Keratinocyte (primary cell): ENCODE results near the gene FOS. TPM values are rescaled to one million over a fixed set of nuclear protein-coding genes. Genes with fewer than 3 reads are reported as not detected.

Experiments used
- DNase-seq: peaks from one replicate; pipeline ENCODE4 v3.0.0-alpha.2; 2011; ENCODE audit warnings: low read depth, missing footprints, low spot score
- FAIRE-seq: peaks from 2 replicates; lab custom pipeline; 2011; peaks lifted over from hg19 to GRCh38; lab: Jason Lieb, UNC
- H2AFZ ChIP-seq: 2 replicates; pipeline ENCODE4 v1.6.0; 2012; ENCODE audit warnings: low read length, control low read depth, inconsistent platforms; ENCODE audit not compliant: control insufficient read depth
- H3K27ac ChIP-seq: 2 replicates; pipeline ENCODE4 v1.5.1; 2011; ENCODE audit warnings: low read length; ENCODE audit not compliant: control insufficient read depth, insufficient read depth
- H3K27me3 ChIP-seq: 3 replicates; pipeline ENCODE4 v1.6.0; 2011; ENCODE audit warnings: low read length; ENCODE audit not compliant: control insufficient read depth, insufficient read depth; ENCODE audit errors: extremely low read depth
- H3K36me3 ChIP-seq, 2 experiments: 2 replicates in 1 of 2; 3 replicates in 1 of 2; pipeline ENCODE4 v1.5.1; 2011; ENCODE audit warnings: low read length in 2 of 2, mild to moderate bottlenecking in 1 of 2; ENCODE audit not compliant: control insufficient read depth in 2 of 2, insufficient read depth in 2 of 2; ENCODE audit errors: extremely low read depth in 1 of 2
- H3K4me1 ChIP-seq: 3 replicates; pipeline ENCODE4 v1.5.1; 2011; ENCODE audit warnings: low read length; ENCODE audit not compliant: control insufficient read depth, insufficient read depth; ENCODE audit errors: extremely low read depth
- H3K4me2 ChIP-seq: 3 replicates; pipeline ENCODE4 v1.6.0; 2011; ENCODE audit warnings: low read depth, low read length; ENCODE audit not compliant: control insufficient read depth, insufficient read depth; ENCODE audit errors: extremely low read depth
- H3K4me3 ChIP-seq, 3 experiments: fragments of 200-600 bp in 1 of 3; sonication (generic) in 1 of 3; 2 replicates in 2 of 3; 3 replicates in 1 of 3; pipeline ENCODE4 v1.5.1; 2011 to 2016; ENCODE audit warnings: low read length in 3 of 3, mild to moderate bottlenecking in 3 of 3, control low read depth in 2 of 3, inconsistent platforms in 1 of 3, low read depth in 1 of 3, mixed read lengths in 1 of 3, mixed run types in 1 of 3, moderate library complexity in 1 of 3; ENCODE audit not compliant: control insufficient read depth in 2 of 3, insufficient read depth in 2 of 3; ENCODE audit errors: extremely low read depth in 1 of 3
- H3K79me2 ChIP-seq: 2 replicates; pipeline ENCODE4 v1.6.0; 2012; ENCODE audit warnings: low read length; ENCODE audit not compliant: control insufficient read depth, insufficient read depth
- H3K9ac ChIP-seq: 3 replicates; pipeline ENCODE4 v1.6.0; 2011; ENCODE audit warnings: low read length; ENCODE audit not compliant: control insufficient read depth, insufficient read depth; ENCODE audit errors: extremely low read depth
- H3K9me1 ChIP-seq: 3 replicates; pipeline ENCODE4 v1.6.0; 2011; ENCODE audit warnings: low read length; ENCODE audit not compliant: control insufficient read depth, insufficient read depth; ENCODE audit errors: extremely low read depth
- H3K9me3 ChIP-seq: 2 replicates; pipeline ENCODE4 v1.5.1; 2012; ENCODE audit warnings: low read depth, low read length; ENCODE audit not compliant: control insufficient read depth
- H4K20me1 ChIP-seq: 3 replicates; pipeline ENCODE4 v1.6.0; 2011; ENCODE audit warnings: low read length; ENCODE audit not compliant: control insufficient read depth, insufficient read depth; ENCODE audit errors: extremely low read depth
- EZH2 ChIP-seq: IDR thresholded peaks from one replicate; pipeline ENCODE4 v1.6.1; 2012; ENCODE audit warnings: inconsistent platforms, mild to moderate bottlenecking, low read length, moderate library complexity
- dilution Hi-C: fragments of 300-500 bp; cut with MboI; formaldehyde crosslinking; loops from one replicate; pipeline ENCODE4 v1.7.0; 2020; ENCODE audit warnings: low sequenced_read_pairs; ENCODE audit not compliant: extremely low pct_ligation_motif_present
- polyA plus RNA-seq, 5 experiments: library from polyadenylated mRNA; depleted of rRNA in 3 of 5; stranded (reverse) in 3 of 5; stranded (forward) in 1 of 5; unstranded in 1 of 5; fragments of >200 nt; gene quantifications; 1 replicate in 1 of 5; 2 replicates in 3 of 5; 3 replicates in 1 of 5; pipeline versions ENCODE4 v1.2.1 to v1.2.3, GENCODE V29; 2011 to 2012; ENCODE audit warnings: missing spikeins in 2 of 5, low read depth in 1 of 5, low replicate concordance in 1 of 5
- TF ChIP-seq, protein P1 (sequence below), 3 experiments: IDR thresholded peaks in 1 of 3; conservative IDR thresholded peaks in 1 of 3; optimal IDR thresholded peaks in 1 of 3; 2 replicates in 2 of 3; 3 replicates in 1 of 3; pipeline versions ENCODE3 to v1.5.1; 2011; ENCODE audit warnings: low read length in 3 of 3, mild to moderate bottlenecking in 3 of 3, moderate library complexity in 2 of 3, control low read depth in 1 of 3, inconsistent platforms in 1 of 3; ENCODE audit not compliant: insufficient read depth in 2 of 3; ENCODE audit errors: extremely low read depth in 1 of 3

Gene FOS
- polyA plus RNA-seq, 1 donor (not counting 4 experiments of a cell fraction or from before 2014, with no cell fraction given): 121 TPM

DNA sequence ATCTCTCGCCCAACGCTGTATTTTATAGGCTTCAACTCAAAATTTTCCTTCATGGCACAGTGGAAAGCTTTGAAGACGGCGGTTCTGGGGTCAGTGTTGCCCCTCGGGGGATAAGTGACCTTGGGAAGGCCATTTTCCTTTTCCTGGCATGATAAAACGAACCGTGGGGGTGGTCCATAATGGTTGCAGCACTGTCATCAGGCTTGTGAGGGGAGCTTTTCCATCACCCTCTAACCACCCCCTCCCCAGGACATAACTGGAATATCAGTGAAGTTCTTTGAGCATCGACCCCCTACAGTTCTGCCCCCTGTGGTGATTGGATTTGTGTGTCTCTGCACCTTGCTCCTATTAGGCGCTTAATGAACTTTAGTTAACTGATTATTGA, 16.0 kb downstream of the FOS start:
- FAIRE-seq (no peak), DNase-seq (no peak)
- Histone ChIP-seq H3K27me3 (no peaks in the 10 kb centered on the region), H3K36me3 (no peaks in the 10 kb centered on the region), H3K79me2 (no peaks in the 10 kb centered on the region), H3K9ac (peak overlapping the region; percentile 98), H3K4me1 (peaks cover 29% of the 10 kb centered on the region), H3K9me3 (no peaks in the 10 kb centered on the region), H3K9me1 (no peaks in the 10 kb centered on the region), H4K20me1 (no peaks in the 10 kb centered on the region), H3K4me3 (peak overlapping the region; percentile 60 to 83 (median 63)), H3K4me2 (peak overlapping the region; percentile 99), H3K27ac (peak overlapping the region; percentile 93), H2AFZ (peak overlapping the region; percentile 86)
- dilution Hi-C loops: no loop called here
- no peak for TF ChIP-seq EZH2
- TF ChIP-seq, protein P1, sequence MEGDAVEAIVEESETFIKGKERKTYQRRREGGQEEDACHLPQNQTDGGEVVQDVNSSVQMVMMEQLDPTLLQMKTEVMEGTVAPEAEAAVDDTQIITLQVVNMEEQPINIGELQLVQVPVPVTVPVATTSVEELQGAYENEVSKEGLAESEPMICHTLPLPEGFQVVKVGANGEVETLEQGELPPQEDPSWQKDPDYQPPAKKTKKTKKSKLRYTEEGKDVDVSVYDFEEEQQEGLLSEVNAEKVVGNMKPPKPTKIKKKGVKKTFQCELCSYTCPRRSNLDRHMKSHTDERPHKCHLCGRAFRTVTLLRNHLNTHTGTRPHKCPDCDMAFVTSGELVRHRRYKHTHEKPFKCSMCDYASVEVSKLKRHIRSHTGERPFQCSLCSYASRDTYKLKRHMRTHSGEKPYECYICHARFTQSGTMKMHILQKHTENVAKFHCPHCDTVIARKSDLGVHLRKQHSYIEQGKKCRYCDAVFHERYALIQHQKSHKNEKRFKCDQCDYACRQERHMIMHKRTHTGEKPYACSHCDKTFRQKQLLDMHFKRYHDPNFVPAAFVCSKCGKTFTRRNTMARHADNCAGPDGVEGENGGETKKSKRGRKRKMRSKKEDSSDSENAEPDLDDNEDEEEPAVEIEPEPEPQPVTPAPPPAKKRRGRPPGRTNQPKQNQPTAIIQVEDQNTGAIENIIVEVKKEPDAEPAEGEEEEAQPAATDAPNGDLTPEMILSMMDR (optimal IDR thresholded peaks at IDR 0.05 in 1 of 3, IDR thresholded peaks at IDR 0.05 in 1 of 3, conservative IDR thresholded peaks at IDR 0.05 in 1 of 3; ENCODE audit: extremely low read depth in 1 of 3, insufficient read depth in 2 of 3, low read length in 3 of 3): peak in 1 of 3 experiments; percentile 6

GRCh38 chr14:75295061-75295461, 16.4 kb downstream of the FOS start:
- TF ChIP-seq, protein P1 (optimal IDR thresholded peaks at IDR 0.05 in 1 of 3, IDR thresholded peaks at IDR 0.05 in 1 of 3, conservative IDR thresholded peaks at IDR 0.05 in 1 of 3; ENCODE audit: extremely low read depth in 1 of 3, insufficient read depth in 2 of 3, low read length in 3 of 3): no peak
- no peak for TF ChIP-seq EZH2
- FAIRE-seq (no peak), DNase-seq (no peak)
- Histone ChIP-seq H3K27ac (peak overlapping the region; percentile 93), H3K9ac (peak overlapping the region; percentile 98), H3K9me3 (no peaks in the 10 kb centered on the region), H4K20me1 (no peaks in the 10 kb centered on the region), H3K36me3 (no peaks in the 10 kb centered on the region), H3K4me1 (peaks cover 29% of the 10 kb centered on the region), H3K79me2 (no peaks in the 10 kb centered on the region), H2AFZ (peak overlapping the region; percentile 86), H3K4me3 (peak overlapping the region; percentile 60 to 83 (median 63)), H3K9me1 (no peaks in the 10 kb centered on the region), H3K4me2 (peak overlapping the region; percentile 99), H3K27me3 (no peaks in the 10 kb centered on the region)
- dilution Hi-C loops: no loop called here
